ENCODE data around the gene TRH. TPM values are rescaled to one million over a fixed set of nuclear protein-coding genes. Genes with fewer than 3 reads are reported as not detected.

Gene TRH
- total and polyA plus RNA-seq, 2 of the 4 experiments (the other 2 are of a cell fraction) = not detected

- Histone ChIP-seq H2AFZ (replicated peaks; ENCODE audit: low read length, poor library complexity) (no peak overlapping the region), H2BK5ac (ENCODE audit: low read depth, low read length, poor library complexity, severe bottlenecking) (no peak overlapping the region), H2AK5ac (ENCODE audit: low read depth, low read length) (no peak overlapping the region), H2BK20ac (ENCODE audit: low read depth, low read length) (no peak overlapping the region), H3K4me1 (ENCODE audit: control insufficient read depth, insufficient read depth, low read length) (no peaks in the 10 kb centered on the region; the same call in 1 of the 2 replicates), H3K23ac (ENCODE audit: low read depth, low read length) (no peak overlapping the region), H3K4ac (ENCODE audit: low read depth, low read length) (no peak overlapping the region), H3K36me3 (ENCODE audit: control insufficient read depth, insufficient read depth, low read length) (no peaks in the 10 kb centered on the region), H2BK15ac (ENCODE audit: low read depth, low read length) (no peak overlapping the region), H3K9ac (ENCODE audit: low read depth, low read length) (no peak overlapping the region), H3K56ac (ENCODE audit: extremely low read depth, insufficient read depth, low read length) (no peak overlapping the region), H3K27me3 (ENCODE audit: control insufficient read depth, insufficient read depth, low read length) (peaks cover 81% of the 10 kb centered on the region), H3K9me1 (ENCODE audit: insufficient read depth, low read length) (no peaks in the 10 kb centered on the region), H3K79me1 (ENCODE audit: low read depth in 1 of 2, low read length in 2 of 2) (no peaks in the 10 kb centered on the region), H2AK9ac (replicated peaks; ENCODE audit: low read depth, low read length, poor library complexity) (no peak overlapping the region), H4K8ac (ENCODE audit: low read depth in 2 of 2, low read length in 2 of 2) (no peak overlapping the region), H3K27ac (ENCODE audit: insufficient read depth, low read length) (no peak overlapping the region), H4K20me1 (ENCODE audit: insufficient read depth, low read length) (no peaks in the 10 kb centered on the region), H4K5ac (ENCODE audit: low read depth, low read length) (no peak overlapping the region), H3K18ac (ENCODE audit: low read depth, low read length) (no peak overlapping the region), H3K4me2 (ENCODE audit: low read depth, low read length) (no peak overlapping the region; the same call in 1 of the 2 replicates), H3K9me3 (ENCODE audit: control insufficient read depth, insufficient read depth, low read length) (no peaks in the 10 kb centered on the region; the same call in 1 of the 2 replicates), H3K14ac (replicated peaks; ENCODE audit: low read depth, low read length) (no peak overlapping the region), H3K4me3 (ENCODE audit: insufficient read depth, low read depth, low read length) (no peak overlapping the region), H4K91ac (ENCODE audit: insufficient read depth, low read depth, low read length) (no peak overlapping the region), H2BK120ac (ENCODE audit: low read depth, low read length) (no peak overlapping the region)
- BruUV-seq (replicated peaks) = no TSS peak
- WGBS, 2 experiments (ENCODE audit: extremely low coverage in 2 of 2, insufficient read length in 1 of 2) = 25% methylated on average over 17 of the region's 39 CpGs; no CpG with 5 or more reads in 1 of the 2 experiments
- dilution Hi-C loops (cut with HindIII; ENCODE audit: low sequenced_read_pairs, unreplicated experiment) (no loop called here), in situ Hi-C loops (cut with MboI; ENCODE audit: low sequenced_read_pairs) (no loop called here), intact Hi-C loops (cut with micrococcal nuclease) (no loop called here)
- TF ChIP-seq RAD21 (IDR thresholded peaks at IDR 0.05; ENCODE audit: low read length) (no peak), CTCF (conservative IDR thresholded peaks at IDR 0.05; ENCODE audit: low read depth, low read length) (no peak), MXI1 (IDR thresholded peaks at IDR 0.05; ENCODE audit: borderline replicate concordance, low read depth, low read length) (no peak), ELK1 (IDR thresholded peaks at IDR 0.05; ENCODE audit: borderline replicate concordance, low read depth, low read length) (no peak), POLR2A (IDR thresholded peaks at IDR 0.05; ENCODE audit: low read depth, low read length) (no peak), NFE2L2 (IDR thresholded peaks at IDR 0.05; ENCODE audit: low read depth, low read length) (no peak), MAFK (IDR thresholded peaks at IDR 0.05; ENCODE audit: low read depth, low read length) (no peak), BHLHE40 (IDR thresholded peaks at IDR 0.05; ENCODE audit: low read depth, low read length) (no peak), MAZ (IDR thresholded peaks at IDR 0.05; ENCODE audit: borderline replicate concordance, low read depth, low read length) (no peak), RFX5 (IDR thresholded peaks at IDR 0.05; ENCODE audit: low read depth, low read length) (no peak), RCOR1 (IDR thresholded peaks at IDR 0.05; ENCODE audit: insufficient replicate concordance, low read length) (no peak), USF2 (IDR thresholded peaks at IDR 0.05; ENCODE audit: low read depth, low read length) (no peak), FOS (IDR thresholded peaks at IDR 0.05; ENCODE audit: low read depth, low read length) (no peak)
- no peak for DNase-seq
- ATAC-seq (ENCODE audit: low read depth) = no peak
- ChIA-PET POLR2A (ENCODE audit: unreplicated experiment) (no interaction called here), CTCF (no interaction called here)
Observed at GRCh38 chr3:129973853-129974563, 512 bp upstream of the TRH start.
